Right kidney (tissue), 1 donor: ENCODE measurements around the gene PTPA.
"Not testable (repeated sequence)": the region's sequence is repeated elsewhere in the genome, so short reads cannot be mapped to it uniquely, and the experiment has no call there.

Experiments used
- DNase-seq: peaks from one replicate; pipeline ENCODE4 v3.0.0-alpha.2; 2016

Gene PTPA

DNA sequence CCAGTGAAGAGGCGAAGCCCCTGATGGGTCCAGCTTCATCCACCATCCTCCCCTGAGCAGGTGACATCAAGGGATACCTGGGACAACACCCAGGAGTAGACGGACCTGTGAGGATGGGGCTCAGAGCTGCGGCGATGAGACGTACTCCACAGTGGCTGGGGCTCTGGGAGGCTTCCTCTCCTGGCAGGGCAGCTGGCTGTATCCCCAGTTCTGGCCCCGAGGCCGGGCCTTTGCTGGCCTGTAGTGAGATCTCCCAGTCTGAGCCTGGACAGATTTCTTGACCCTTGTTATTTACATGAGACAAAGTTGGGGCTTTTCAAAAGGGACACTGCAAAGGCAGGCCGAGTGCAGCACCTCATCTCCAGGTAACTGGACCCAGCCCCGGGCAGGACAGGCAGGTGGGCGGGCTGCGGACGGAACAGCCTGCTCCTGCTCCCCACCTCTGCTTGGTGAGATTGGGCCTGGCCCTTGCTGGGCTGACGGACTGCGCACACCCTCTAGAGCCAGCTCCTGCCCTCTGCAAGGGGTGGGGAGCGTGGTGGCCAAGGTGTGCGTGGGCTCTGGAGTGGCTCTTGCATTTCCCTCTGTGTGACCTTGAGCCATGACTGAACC, 43.8 kb downstream of the PTPA start:
- no peak for DNase-seq

DNA sequence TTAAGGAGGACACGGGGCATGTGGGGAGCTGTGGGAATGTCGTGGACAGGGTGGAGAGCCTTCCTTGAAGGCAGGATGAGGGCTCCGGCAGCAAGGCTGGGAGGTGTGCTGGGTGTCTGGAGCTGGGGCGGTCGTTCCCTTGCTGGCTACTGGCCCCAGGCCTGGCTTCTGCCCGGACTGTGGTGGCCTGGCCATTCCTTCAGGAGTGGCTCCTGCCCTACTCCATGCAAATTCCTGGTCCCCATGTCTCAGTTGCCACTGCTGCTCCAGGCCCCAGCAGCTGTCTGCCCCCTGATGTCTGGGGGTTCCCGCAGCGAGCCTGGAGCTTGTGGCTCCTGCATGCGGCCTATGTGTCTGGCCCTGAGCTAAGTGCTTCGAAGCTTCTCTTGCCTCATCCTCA, 44.9 kb downstream of the PTPA start:
- no peak for DNase-seq

GRCh38 chr9:129160712-129161533, 49.7 kb downstream of the PTPA start:
- no peak for DNase-seq

DNA sequence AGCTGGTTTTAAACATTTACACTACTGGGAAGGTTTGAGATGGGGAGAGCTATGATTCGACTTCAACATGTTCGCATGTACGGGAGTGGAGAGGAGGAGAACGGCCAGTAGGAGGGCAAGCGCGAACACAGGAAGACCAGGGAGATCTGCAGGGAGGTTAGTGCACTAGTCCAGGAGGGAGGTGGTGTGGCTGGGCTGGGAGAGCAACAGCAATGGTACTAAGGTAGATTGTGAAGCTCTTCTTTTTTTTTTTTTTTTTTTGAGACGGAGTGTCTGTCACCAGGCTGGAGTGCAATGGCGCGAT, 50.3 kb downstream of the PTPA start:
- no peak for DNase-seq

DNA sequence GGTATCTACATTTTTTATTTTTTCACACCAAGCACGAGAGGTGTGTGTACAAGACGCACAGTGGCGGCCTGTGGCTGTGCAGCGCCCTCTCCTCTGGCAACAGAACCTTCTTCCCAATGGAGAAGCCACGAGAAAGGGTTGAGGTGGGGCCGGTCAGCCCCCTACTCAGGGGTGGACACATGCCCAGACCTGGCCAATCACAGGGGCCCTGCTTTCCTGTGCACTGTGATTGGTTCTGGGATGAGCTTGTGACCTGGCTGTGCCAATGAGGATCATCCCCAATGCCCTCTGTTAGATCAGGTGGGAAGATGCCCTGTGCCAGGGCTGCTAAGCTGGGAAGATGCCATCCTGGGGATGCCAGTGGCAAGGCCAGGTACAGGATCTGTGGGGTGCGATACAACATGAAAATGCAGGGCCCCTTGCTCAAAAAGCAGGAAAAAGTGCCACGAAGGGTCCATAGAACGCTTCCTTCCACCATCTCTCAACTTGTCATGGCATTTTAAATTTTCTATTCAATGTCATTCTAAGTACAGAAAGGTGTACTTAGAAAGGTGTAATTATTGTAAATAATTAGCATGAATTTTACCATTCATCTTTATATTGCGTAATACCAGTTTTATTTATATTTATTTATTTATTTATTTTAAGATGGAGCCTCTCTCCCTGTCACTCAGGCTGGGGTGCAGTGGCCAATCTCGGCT, 51.4 kb downstream of the PTPA start:
- no peak for DNase-seq

- DNase-seq = not testable (repeated sequence)
Measured at GRCh38 chr9:129163198-129163670, 52.0 kb downstream of the PTPA start.

- DNase-seq = no peak
Measured at GRCh38 chr9:129163753-129164152, 52.5 kb downstream of the PTPA start.

- no peak for DNase-seq
Measured at GRCh38 chr9:129164246-129164930, 53.2 kb downstream of the PTPA start.

- DNase-seq = no peak
Measured at GRCh38 chr9:129165198-129165597, 54.0 kb downstream of the PTPA start.

GRCh38 chr9:129166623-129167557, 55.7 kb downstream of the PTPA start:
- peak; percentile 55 for DNase-seq

- no peak for DNase-seq
Measured at GRCh38 chr9:129170229-129170628, 59.0 kb downstream of the PTPA start.

GRCh38 chr9:129171993-129172751, 61.0 kb downstream of the PTPA start:
- no peak for DNase-seq

DNA sequence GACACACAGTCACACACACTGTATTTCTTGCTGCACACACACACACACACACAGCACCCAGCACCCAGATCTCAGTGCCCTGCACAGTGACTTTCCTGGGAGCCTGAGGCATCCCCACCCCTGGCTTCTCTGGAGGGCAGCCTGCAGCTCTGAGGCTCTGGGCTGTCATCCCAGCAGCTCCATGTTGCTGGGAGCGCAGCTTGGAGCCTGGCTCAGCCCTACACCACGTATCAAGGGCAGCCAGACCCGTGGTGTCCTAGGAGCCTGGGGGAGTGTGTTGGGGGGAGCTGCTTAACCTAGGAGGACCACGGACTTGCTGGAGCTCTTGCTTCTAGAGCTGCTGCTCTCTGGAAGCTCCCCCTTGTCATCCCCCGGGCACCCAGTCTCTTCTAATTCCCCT, 61.6 kb downstream of the PTPA start:
- DNase-seq = no peak

DNA sequence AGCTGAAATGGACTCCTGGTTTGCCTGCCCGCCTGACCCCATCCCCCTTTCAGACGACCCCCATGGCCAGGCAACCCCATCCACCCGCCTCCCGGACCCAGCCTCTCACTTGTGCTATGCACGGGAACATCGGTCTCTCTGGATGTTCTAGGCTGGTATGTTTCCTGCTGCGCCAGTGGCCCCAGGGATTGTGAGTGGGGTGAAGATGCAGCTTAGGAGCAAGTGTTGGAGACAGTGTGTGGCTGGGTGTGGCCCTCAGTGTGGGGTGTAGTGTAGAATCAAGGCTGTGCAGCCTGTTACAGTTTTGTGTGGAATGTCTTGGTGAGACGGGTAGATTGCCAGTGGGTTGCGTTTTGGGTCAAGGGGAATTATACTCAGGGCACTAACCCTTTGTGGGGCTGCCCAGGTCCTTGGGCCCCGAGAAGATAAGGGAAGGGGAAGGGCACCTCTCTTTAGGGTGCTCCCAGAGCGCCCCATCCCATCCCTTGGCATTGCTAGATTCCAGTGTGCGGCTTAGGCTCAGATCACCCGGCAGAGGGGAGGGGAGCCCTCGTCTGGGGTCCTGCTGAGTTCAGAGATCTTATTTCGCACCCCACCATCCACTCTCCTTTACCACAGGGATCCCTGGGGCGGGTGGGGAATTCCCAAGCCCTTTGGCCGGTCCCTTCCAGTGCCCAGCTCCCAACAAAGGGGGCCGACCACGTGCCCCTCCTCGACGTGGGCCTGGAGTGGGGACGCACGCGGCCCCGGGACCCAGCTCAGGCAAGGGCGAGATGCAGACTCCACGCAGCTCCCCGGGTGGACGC, 62.3 kb downstream of the PTPA start:
- DNase-seq = no peak

DNA sequence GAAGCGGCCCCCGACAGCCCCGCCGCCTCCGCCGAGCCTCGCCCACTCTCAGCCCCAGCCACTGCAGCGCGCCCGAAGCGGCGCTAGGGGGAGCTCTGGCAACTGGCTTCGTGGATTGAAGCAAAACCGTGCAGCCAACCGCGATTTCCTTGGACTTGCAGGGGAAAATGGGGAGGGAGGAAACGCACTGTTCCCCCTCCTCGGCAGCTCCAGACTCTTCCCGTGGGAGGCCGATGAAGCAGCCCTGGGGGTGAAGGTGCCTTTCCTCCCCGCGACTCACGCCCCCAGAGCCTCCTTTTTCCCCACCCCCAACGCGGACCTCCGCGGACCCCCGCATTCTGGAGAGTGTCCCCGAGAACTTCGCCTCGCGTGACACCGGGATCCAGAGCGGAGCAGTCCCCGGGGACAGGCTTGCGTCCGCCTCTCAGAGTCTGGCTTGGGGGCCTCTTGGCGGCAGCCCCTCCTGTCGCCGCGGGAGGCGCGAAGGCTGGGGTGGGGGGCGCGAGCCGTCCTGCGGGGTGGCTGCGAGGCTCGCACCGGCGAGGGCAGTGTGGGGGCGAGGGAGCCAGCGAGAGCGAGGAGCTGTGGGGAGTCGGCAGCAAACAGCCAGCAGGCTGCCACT, 63.0 kb downstream of the PTPA start:
- DNase-seq = peak; percentile 88

- peak; percentile 91 for DNase-seq
Measured at GRCh38 chr9:129174724-129175514, 63.7 kb downstream of the PTPA start.

GRCh38 chr9:129175515-129175824, 64.3 kb downstream of the PTPA start:
- no peak for DNase-seq

GRCh38 chr9:129175825-129176633, 64.8 kb downstream of the PTPA start:
- DNase-seq = peak; percentile 93
